BLaER1 treated with 17β-estradiol and CSF1 and Interleukin-3, amounts not matched to agents 10 nM and 100 nM (cell line): ENCODE measurements around the gene FRRS1L.

Source experiments
- H3K27ac ChIP-seq, 11 experiments: shearing (Covaris generic); formaldehyde crosslinking; 2 replicates each; pipeline ENCODE4 v1.8.1; 2022
- H3K27me3 ChIP-seq, 11 experiments: shearing (Covaris generic); formaldehyde crosslinking; 2 replicates each; pipeline ENCODE4 v1.8.1; 2022
- H3K36me3 ChIP-seq, 11 experiments: shearing (Covaris generic); formaldehyde crosslinking; 2 replicates each; pipeline ENCODE4 v1.8.1; 2022
- H3K4me1 ChIP-seq, 10 experiments: shearing (Covaris generic); formaldehyde crosslinking; 2 replicates each; pipeline ENCODE4 v1.8.1; 2022
- H3K4me2 ChIP-seq, 11 experiments: shearing (Covaris generic); formaldehyde crosslinking; 2 replicates each; pipeline ENCODE4 v1.8.1; 2022
- H3K4me3 ChIP-seq, 10 experiments: shearing (Covaris generic); formaldehyde crosslinking; 2 replicates each; pipeline ENCODE4 v1.8.1; 2022
- H3K9ac ChIP-seq, 11 experiments: shearing (Covaris generic); formaldehyde crosslinking; 2 replicates each; pipeline ENCODE4 v1.8.1; 2022
- H3K9me3 ChIP-seq, 11 experiments: shearing (Covaris generic); formaldehyde crosslinking; replicated peaks in 1 of 11; 2 replicates each; pipeline ENCODE4 v1.8.1; 2022
- H4K20me1 ChIP-seq, 11 experiments: shearing (Covaris generic); formaldehyde crosslinking; 2 replicates each; pipeline ENCODE4 v1.8.1; 2022
- Cebpa-rat ChIP-seq, 11 experiments: shearing (Covaris generic); IDR thresholded peaks; 2 replicates each; pipeline ENCODE4 v1.8.1; 2022

FRRS1L gene

GRCh38 chr9:109097146-109097545 lies 69.9 kb downstream of the FRRS1L start:
- H3K4me2 ChIP-seq = no peak overlapping the region

DNA sequence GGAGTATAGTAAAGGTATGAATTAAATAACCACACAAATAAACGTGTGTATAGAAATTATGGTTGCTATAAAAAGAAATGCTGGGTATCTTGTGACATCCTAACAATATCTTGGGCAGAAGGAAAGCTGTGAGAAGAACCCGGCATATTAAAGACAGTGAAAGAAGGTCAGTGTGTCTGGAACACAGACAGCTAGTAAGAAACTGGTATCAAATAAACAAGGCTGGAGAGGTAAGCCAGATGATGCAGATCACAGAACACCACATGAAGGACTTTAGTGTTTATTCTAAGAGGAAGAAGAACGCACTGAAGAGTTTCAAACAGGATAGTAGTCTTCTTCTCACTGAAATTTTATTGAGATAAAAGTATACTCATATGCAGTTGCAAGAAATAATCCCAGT lies 71.7 kb downstream of the FRRS1L start:
- no peaks in the 10 kb centered on the region; a peak in 1 of 22 replicates for H3K9me3 ChIP-seq
- no peak overlapping the region for H3K27ac ChIP-seq
- no peak overlapping the region for H3K9ac ChIP-seq
- peaks cover 8 to 72% (median 27%) of the 10 kb centered on the region in 11 experiments; a peak in 19 of 22 replicates for H4K20me1 ChIP-seq
- peaks cover 11 to 18% (median 14%) of the 10 kb centered on the region in 10 experiments for H3K4me1 ChIP-seq
- no peaks in the 10 kb centered on the region for H3K27me3 ChIP-seq
- H3K4me2 ChIP-seq = no peak overlapping the region
- peaks cover 49 to 98% (median 83%) of the 10 kb centered on the region in 11 experiments for H3K36me3 ChIP-seq
- no peak for TF ChIP-seq Cebpa-rat (IDR thresholded peaks at IDR 0.05)
- no peak overlapping the region for H3K4me3 ChIP-seq

More at GRCh38 chr9:109097146-109097545, 69.9 kb downstream of the FRRS1L start:
- Histone ChIP-seq H4K20me1 (peaks cover 8 to 72% (median 27%) of the 10 kb centered on the region in 11 experiments; a peak in 19 of 22 replicates), H3K9me3 (no peaks in the 10 kb centered on the region; a peak in 2 of 22 replicates), H3K27ac (peak overlapping the region in 1 of 11 experiments; percentile 47; a peak in 1 of 22 replicates), H3K36me3 (peaks cover 36 to 96% (median 77%) of the 10 kb centered on the region in 11 experiments; a peak in 21 of 22 replicates), H3K27me3 (no peaks in the 10 kb centered on the region), H3K9ac (no peak overlapping the region), H3K4me1 (peaks cover 18 to 37% (median 27%) of the 10 kb centered on the region in 10 experiments), H3K4me3 (no peak overlapping the region)
- no peak for TF ChIP-seq Cebpa-rat (IDR thresholded peaks at IDR 0.05)

DNA sequence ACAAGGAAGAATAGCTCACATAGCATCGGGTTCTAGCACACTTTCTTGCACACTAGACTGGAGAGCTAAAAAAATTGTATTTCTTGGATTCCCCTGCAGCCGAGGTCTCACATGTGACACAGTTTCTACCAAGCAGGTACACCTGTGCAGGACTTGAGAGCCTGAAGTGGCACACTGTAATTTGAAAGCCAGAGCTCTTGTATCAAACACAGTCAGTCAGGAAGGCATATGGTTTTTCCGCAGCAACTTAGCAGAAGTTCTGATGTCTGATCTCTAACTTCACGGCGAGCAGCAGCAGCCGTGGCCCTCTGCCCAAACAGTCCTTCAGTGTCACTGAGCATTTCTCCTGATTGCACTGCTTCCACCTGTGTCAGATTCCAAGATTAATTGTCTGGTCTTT lies 72.8 kb downstream of the FRRS1L start:
- Histone ChIP-seq H3K4me2 (no peak overlapping the region), H3K4me3 (no peak overlapping the region), H3K9me3 (no peaks in the 10 kb centered on the region), H3K27me3 (no peaks in the 10 kb centered on the region), H3K9ac (no peak overlapping the region), H3K4me1 (peaks cover 10 to 15% (median 13%) of the 10 kb centered on the region in 10 experiments), H3K27ac (no peak overlapping the region), H4K20me1 (peaks cover 8 to 64% (median 27%) of the 10 kb centered on the region in 11 experiments; a peak in 19 of 22 replicates), H3K36me3 (peaks cover 51 to 98% (median 83%) of the 10 kb centered on the region in 11 experiments)
- TF ChIP-seq Cebpa-rat (IDR thresholded peaks at IDR 0.05) = no peak

DNA sequence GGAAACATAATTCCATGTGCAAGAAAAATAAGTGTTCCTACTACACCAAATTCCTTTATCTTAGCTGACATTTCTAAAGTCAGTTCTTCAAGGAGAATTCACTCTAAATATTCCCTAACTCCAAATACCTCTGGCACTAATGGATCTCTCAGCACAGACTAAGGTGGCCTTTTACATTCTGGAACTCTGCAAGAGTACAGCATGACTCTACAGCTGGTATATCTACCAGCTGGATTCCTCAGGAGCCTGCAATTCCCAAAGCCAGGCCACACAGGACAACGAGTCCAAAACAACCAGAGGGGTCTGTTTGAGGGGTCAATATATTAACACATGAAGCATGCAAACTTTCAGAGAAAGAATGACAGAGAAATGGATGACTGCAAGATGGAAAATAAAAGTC lies 74.5 kb downstream of the FRRS1L start:
- Histone ChIP-seq H3K4me3 (no peak overlapping the region), H4K20me1 (peaks cover 8 to 56% (median 25%) of the 10 kb centered on the region in 11 experiments; a peak in 17 of 22 replicates), H3K4me2 (no peak overlapping the region), H3K36me3 (peaks cover 66 to 100% (median 95%) of the 10 kb centered on the region in 11 experiments), H3K9me3 (no peaks in the 10 kb centered on the region), H3K27me3 (no peaks in the 10 kb centered on the region), H3K27ac (no peak overlapping the region), H3K9ac (no peak overlapping the region), H3K4me1 (no peaks in the 10 kb centered on the region)
- TF ChIP-seq Cebpa-rat (IDR thresholded peaks at IDR 0.05) = no peak

GRCh38 chr9:109092051-109092580 lies 74.9 kb downstream of the FRRS1L start:
- Histone ChIP-seq H3K9ac (no peak overlapping the region), H3K27ac (no peak overlapping the region), H3K4me1 (no peaks in the 10 kb centered on the region), H4K20me1 (peaks cover 8 to 51% (median 21%) of the 10 kb centered on the region in 11 experiments; a peak in 17 of 22 replicates), H3K27me3 (no peaks in the 10 kb centered on the region), H3K9me3 (no peaks in the 10 kb centered on the region), H3K36me3 (peaks cover 71 to 100% (median 95%) of the 10 kb centered on the region in 11 experiments), H3K4me3 (no peak overlapping the region), H3K4me2 (no peak overlapping the region)
- TF ChIP-seq Cebpa-rat (IDR thresholded peaks at IDR 0.05) = no peak

- peaks cover 70 to 100% (median 95%) of the 10 kb centered on the region in 11 experiments for H3K36me3 ChIP-seq
- no peak overlapping the region for H3K4me3 ChIP-seq
- H3K9me3 ChIP-seq = no peaks in the 10 kb centered on the region
- peaks cover 0 to 21% (median 6%) of the 10 kb centered on the region in 11 experiments; a peak in 9 of 22 replicates for H4K20me1 ChIP-seq
- no peak overlapping the region for H3K4me2 ChIP-seq
- no peaks in the 10 kb centered on the region for H3K27me3 ChIP-seq
- H3K4me1 ChIP-seq = peaks cover 0 to 10% (median 0%) of the 10 kb centered on the region in 10 experiments; a peak in 6 of 20 replicates
- no peak overlapping the region for H3K27ac ChIP-seq
- TF ChIP-seq Cebpa-rat (IDR thresholded peaks at IDR 0.05) = no peak
- no peak overlapping the region for H3K9ac ChIP-seq
Measured at GRCh38 chr9:109088221-109088620, 78.8 kb downstream of the FRRS1L start.

DNA sequence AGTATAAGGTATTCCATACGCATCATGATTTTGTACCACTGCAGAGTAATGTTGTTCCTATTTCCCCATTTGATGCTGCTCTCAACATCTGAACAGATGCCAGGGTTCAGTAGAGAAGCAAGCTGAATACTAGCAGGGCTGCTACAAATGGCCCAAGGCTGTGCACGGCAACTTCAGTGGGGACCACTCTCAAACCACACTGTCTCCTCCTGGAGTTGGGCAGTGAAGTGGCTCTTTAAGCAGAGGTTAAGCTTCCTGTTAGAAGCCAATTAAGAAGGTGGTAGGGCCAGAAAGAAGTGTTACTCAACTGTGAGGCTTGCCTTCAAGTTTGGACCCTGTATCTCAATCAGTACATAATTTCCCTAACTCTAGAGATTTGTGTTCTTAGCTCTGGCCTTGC lies 79.3 kb downstream of the FRRS1L start:
- Histone ChIP-seq H4K20me1 (peaks cover 0 to 18% (median 6%) of the 10 kb centered on the region in 11 experiments; a peak in 8 of 22 replicates), H3K27me3 (no peaks in the 10 kb centered on the region), H3K9ac (no peak overlapping the region), H3K9me3 (no peaks in the 10 kb centered on the region), H3K36me3 (peaks cover 72 to 100% (median 96%) of the 10 kb centered on the region in 11 experiments), H3K4me1 (peaks cover 0 to 10% (median 0%) of the 10 kb centered on the region in 10 experiments; a peak in 6 of 20 replicates), H3K4me2 (no peak overlapping the region), H3K4me3 (no peak overlapping the region), H3K27ac (no peak overlapping the region)
- TF ChIP-seq Cebpa-rat (IDR thresholded peaks at IDR 0.05) = no peak

GRCh38 chr9:109086221-109086620 lies 80.8 kb downstream of the FRRS1L start:
- no peak overlapping the region for H3K4me3 ChIP-seq
- H4K20me1 ChIP-seq = peaks cover 0 to 11% (median 6%) of the 10 kb centered on the region in 11 experiments; a peak in 8 of 22 replicates
- H3K27me3 ChIP-seq = no peaks in the 10 kb centered on the region
- TF ChIP-seq Cebpa-rat (IDR thresholded peaks at IDR 0.05) = no peak
- peaks cover 0 to 10% (median 0%) of the 10 kb centered on the region in 10 experiments; a peak in 6 of 20 replicates for H3K4me1 ChIP-seq
- H3K27ac ChIP-seq = no peak overlapping the region
- H3K9ac ChIP-seq = no peak overlapping the region
- no peaks in the 10 kb centered on the region for H3K9me3 ChIP-seq
- H3K36me3 ChIP-seq = peaks cover 61 to 98% (median 90%) of the 10 kb centered on the region in 11 experiments
- H3K4me2 ChIP-seq = peak overlapping the region in 3 of 11 experiments; percentile 4 to 33 (median 20); a peak in 2 of 22 replicates

DNA sequence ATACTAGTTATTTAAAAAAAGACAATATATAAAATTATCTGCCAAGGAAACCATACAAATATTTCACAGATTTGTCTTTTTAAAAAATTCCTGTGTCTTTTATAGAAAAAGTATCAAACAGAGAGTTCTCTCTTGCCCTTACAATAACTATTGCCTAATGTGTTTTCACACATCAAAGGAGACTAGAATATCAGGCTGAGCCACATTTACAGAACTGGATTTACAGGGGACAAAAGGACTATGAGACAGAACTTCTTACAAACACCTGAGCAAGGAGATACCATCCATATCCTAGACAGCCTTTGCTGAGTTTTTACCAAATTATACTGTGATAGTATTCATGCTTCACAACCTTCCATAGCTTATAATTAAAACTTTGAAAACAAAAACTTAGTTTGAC lies 81.5 kb downstream of the FRRS1L start:
- Histone ChIP-seq H3K9me3 (no peaks in the 10 kb centered on the region), H3K4me1 (peaks cover 0 to 10% (median 0%) of the 10 kb centered on the region in 10 experiments; a peak in 6 of 20 replicates), H3K9ac (no peak overlapping the region), H3K4me2 (no peak overlapping the region), H3K27ac (no peak overlapping the region), H3K36me3 (peaks cover 57 to 98% (median 89%) of the 10 kb centered on the region in 11 experiments), H3K27me3 (no peaks in the 10 kb centered on the region), H4K20me1 (peaks cover 0 to 11% (median 6%) of the 10 kb centered on the region in 11 experiments; a peak in 8 of 22 replicates), H3K4me3 (no peak overlapping the region)
- TF ChIP-seq Cebpa-rat (IDR thresholded peaks at IDR 0.05) = no peak
